HG02970 (cell line): ENCODE data around the gene AMPH.
"Not testable (repeated sequence)": the region's sequence is repeated elsewhere in the genome, so short reads cannot be mapped to it uniquely, and the experiment has no call there.

Experiments used
- ATAC-seq: cut with Tn5 transposase; IDR thresholded peaks from one replicate; pipeline ENCODE4 v1.9.1; 2021; ENCODE audit warnings: mild to moderate bottlenecking, moderate library complexity, moderate number of reproducible peaks; ENCODE audit not compliant: unreplicated experiment, low FRiP score

AMPH gene

DNA sequence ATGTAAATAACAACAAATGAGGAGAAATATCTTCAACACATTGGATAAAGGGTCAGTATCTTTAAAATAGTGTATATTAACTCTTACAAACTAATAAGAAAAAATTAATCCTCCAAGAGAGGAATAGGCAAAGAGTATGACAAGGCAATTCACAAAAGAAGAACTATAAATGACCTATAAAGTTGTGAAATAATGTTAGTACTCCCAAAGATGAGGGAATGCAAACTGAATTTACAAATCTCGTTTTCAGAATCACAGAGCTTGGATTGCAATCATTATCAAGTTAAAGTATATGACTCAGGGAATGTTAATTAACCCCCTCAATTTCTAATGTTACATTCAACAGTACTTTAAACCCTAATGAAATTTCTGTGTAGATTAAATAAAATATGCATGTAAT, 270.4 kb downstream of the AMPH start:
- no peak for ATAC-seq

DNA sequence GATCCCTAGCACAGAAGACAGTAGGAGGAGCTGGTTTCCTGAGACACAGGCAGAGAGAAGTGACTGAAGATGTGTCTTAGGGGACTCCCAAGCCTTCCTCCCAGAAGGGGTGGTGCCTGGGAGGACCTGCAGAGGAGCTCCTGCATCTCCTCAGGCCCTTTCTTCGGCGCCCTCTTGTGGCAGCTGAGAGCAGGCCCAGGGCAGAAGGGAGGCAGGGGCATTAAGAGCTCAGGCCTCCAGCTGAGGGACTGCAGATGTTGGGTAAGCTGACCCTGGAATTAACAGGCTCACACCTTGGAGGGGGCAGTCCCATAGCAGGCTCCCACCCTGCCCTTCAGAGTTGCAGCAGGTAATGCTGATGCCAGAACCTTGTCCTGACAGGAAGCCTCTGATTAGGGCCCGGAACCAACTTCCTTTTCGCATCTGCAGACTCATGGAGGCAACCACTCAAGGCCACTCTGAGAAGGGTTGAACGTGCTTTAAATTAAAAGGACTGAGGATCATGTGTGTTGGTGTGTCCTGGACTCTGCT, 272.0 kb downstream of the AMPH start:
- peak; percentile 49 for ATAC-seq

DNA sequence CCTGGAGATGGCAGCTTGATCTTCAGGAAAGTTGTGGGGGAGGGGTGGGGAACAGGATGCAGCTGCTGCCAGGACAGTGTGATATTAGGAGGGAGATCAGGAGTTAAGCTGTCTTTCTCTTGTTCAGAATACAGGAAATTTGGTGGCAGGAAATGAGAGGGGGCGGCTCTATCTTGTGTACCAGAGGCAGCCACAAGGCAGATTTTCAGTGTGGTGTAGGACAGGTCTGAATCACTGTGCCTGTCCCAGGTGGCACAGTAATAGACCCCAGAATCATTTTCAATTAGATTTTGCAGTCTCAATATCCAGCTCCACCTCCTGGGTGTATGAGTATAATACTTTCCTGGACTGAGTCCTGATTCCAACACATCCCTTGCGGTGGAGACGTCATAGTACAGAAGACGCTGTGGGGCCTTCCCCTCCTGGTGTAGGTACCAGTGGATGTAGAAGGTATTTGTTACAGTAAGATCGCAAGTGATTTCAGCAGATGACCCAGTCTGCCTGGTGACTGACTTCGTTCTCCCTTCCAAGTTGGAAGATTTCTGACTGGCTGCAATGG, 272.8 kb downstream of the AMPH start:
- not testable (repeated sequence) for ATAC-seq

DNA sequence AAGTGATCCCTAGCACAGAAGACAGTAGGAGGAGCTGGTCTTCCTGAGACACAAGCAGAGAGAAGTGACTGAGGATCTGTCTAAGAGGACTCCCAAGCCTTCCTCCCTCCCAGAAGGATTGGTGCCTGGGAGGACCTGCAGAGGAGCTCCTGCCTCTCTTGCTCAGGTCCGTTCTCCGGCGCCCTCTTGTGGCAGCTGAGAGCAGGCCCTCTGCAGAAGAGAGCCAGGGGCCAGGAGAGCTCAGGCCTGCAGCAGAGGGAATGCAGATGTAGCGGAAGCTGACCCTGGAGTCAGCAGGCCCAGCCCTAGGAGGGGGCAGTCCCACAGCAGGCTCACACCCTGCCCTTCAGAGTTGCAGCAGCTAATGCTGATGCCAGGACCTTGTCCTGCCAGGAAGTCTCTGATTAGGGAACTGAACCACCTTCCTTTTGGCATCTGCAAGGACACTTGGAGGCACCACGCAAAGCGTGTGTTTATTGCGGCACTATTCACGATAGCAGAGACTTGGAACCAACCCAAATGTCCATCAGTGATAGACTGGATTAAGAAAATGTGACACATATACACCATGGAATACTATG, 276.8 kb downstream of the AMPH start:
- ATAC-seq = not testable (repeated sequence)

DNA sequence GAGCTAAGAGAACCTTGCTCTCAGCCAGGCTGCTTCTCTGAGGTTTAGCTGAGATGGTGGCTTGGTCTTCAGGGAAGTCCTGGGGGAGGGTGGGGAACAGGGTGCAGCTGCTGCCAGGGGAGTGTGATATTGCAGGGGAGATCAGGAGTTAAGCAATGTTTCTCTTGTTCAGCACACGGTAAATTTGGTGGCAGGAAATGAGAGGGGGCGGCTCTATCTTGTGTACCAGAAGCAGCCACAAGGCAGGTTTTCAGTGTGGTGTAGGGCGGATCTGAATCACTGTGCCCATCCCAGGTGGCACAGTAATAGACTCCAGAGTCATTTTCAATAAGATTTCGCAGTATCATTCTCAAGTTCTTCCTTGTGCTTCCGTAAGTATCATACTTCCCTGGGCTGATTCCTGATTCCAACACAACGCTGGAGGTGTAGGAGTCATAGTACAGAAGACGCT, 277.7 kb downstream of the AMPH start:
- not testable (repeated sequence) for ATAC-seq

DNA sequence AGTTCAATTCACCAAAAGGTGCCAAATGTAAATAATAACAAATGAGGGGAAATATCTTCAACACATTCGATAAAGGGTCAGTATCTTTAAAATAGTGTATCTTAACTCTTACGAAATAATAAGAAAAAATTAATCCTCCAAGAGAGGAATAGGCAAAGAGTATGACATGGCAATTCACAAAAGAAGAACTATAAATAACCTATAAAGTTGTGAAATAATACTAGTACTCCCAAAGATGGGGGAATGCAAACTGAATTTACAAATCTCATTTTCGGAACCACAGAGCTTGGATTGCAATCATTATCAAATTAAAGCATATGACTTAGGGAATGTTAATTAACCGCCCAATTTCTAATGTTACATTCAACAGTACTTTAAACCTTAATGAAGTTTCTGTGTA, 279.6 kb downstream of the AMPH start:
- no peak for ATAC-seq

DNA sequence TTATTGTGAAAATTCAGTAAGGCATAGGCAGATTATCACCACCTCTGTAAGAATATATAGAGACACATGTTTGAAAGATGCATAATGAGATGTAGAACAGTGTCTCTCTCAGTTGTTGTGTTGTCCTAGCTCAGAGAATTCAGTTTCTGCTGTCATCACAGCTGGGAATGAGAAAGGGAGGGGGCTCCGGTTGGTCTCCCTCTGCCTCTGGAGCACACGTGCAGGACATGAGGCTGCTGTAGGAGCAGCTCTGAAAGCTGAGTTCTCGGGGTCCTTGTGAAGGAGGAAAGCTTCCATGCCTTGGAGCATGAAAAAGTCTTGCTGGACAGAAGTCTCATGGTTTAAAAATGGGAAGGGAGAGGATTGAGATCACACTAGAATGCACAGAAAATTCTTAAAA, 280.4 kb downstream of the AMPH start:
- not testable (repeated sequence) for ATAC-seq

DNA sequence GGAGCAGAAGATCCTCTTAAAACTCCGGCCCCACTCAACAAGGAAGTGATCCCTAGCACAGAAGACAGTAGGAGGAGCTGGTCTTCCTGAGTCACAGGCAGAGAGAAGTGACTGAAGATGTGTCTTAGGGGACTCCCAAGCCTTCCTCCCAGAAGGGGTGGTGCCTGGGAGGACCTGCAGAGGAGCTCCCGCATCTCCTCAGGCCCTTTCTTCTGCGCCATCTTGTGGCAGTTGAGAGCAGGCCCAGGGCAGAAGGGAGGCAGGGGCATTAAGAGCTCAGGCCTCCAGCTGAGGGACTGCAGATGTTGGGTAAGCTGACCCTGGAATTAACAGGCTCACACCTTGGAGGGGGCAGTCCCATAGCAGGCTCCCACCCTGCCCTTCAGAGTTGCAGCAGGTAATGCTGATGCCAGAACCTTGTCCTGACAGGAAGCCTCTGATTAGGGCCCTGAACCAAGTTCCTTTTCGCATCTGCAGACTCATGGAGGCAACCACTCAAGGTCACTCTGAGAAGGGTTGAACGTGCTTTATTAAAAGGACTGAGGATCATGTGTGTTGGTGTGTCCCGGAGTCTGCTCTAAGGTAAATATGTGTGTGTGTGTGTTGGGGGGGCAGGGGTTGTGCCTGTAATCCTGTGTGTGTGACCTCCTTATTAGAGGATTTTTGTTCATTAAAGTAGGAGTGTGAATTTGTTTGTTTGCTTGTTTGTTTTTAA, 281.1 kb downstream of the AMPH start:
- ATAC-seq = peak; percentile 71

DNA sequence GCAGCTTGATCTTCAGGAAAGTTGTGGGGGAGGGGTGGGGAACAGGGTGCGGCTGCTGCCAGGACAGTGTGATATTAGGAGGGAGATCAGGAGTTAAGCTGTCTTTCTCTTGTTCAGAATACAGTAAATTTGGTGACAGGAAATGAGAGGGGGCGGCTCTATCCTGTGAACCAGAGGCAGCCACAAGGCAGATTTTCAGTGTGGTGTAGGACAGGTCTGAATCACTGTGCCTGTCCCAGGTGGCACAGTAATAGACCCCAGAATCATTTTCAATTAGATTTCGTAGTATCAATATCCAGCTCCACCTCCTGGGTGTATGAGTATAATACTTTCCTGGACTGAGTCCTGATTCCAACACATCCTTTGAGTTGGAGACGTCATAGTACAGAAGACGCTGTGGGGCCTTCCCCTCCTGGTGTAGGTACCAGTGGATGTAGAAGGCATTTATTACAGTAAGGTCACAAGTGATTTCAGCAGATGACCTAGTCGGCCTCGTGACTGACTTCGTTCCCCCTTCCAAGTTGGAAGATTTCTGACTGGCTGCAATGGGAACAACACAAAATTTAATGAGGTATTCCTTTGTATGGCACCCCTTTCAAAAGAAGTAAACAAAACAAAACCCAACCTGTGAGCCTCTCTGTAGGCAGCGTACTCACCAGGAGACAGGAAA, 281.9 kb downstream of the AMPH start:
- ATAC-seq = not testable (repeated sequence)

DNA sequence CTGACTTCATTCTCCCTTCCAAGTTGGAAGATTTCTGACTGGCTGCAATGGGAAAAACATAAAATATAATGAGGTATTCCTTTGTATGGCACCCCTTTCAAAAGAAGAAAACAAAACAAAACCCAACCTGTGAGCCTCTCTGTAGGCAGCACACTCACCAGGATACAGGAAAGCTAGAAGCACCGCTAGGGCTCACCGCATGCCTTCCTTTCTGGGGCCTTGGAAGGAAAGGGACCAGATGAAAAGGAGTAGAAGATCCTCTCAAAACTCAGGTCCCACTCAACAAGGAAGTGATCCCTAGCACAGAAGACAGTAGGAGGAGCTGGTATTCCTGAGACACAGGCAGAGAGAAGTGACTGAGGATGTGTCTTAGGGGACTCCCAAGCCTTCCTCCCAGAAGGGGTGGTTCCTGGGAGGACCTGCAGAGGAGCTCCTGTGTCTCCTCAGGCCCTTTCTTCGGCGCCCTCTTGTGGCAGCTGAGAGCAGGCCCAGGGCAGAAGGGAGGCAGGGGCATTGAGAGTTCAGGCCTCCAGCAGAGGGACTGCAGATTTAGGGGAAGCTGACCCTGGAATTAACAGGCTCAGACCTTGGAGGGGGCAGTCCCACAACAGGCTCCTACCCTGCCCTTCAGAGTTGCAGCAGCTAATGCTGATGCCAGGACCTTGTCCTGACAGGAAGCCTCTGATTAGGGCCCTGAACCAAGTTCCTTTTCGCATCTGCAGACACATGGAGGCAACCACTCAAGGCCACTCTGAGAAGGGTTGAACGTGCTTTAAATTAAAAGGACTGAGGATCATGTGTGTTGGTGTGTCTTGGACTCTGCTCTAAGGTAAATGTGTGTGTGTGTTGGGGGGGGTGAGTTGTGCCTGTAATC, 285.6 kb downstream of the AMPH start:
- ATAC-seq = peak; percentile 44

DNA sequence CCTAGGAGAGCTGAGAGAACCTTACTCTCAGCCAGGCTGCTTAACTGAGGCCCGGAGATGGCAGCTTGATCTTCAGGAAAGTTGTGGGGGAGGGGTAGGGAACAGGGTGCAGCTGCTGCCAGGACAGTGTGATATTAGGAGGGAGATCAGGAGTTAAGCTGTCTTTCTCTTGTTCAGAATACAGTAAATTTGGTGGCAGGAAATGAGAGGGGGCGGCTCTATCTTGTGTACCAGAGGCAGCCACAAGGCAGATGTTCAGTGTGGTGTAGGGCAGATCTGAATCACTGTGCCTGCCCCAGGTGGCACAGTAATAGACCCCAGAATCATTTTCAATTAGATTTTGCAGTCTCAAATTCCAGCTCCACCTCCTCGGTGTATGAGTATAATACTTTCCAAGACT, 286.4 kb downstream of the AMPH start:
- not testable (repeated sequence) for ATAC-seq

DNA sequence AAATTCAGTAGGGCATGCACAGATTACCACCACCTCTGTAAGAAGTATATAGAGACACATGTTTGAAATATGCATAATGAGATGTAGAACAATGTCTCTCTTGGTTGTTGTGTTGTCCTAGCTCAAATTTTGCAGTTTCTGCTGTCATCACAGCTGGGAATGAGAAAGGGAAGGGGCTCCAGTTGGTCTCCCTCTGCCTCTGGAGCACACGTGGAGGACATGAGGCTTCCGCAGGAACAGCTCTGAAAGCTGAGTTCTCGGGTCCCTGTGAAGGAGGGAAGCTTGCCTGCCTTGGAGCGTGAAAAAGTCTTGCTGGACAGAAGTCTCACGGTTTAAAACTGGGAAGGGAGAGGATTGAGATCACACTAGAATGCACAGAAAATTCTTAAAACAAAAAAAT, 289.0 kb downstream of the AMPH start:
- ATAC-seq = not testable (repeated sequence)

DNA sequence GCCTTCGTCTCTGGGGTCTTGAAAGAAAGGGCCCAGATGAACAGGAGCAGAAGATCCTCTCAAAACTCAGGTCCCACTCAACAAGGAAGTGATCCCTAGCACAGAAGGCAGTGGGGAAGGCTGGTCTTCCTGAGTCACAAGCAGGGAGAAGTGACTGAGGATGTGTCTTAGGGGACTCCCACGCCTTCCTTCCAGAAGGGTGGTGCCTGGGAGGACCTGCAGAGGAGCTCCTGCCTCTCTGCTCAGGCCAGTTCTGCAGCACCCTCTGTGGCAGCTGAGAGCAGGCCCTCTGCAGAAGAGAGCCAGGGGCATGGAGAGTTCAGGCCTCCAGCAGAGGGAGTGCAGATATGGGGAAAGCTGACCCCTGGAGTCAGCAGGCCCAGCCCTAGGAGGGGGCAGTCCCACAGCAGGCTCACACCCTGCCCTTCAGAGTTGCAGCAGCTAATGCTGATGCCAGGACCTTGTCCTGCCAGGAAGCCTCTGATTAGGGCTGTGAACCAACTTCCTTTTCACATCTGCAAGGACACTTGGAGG, 289.9 kb downstream of the AMPH start:
- ATAC-seq = not testable (repeated sequence)

DNA sequence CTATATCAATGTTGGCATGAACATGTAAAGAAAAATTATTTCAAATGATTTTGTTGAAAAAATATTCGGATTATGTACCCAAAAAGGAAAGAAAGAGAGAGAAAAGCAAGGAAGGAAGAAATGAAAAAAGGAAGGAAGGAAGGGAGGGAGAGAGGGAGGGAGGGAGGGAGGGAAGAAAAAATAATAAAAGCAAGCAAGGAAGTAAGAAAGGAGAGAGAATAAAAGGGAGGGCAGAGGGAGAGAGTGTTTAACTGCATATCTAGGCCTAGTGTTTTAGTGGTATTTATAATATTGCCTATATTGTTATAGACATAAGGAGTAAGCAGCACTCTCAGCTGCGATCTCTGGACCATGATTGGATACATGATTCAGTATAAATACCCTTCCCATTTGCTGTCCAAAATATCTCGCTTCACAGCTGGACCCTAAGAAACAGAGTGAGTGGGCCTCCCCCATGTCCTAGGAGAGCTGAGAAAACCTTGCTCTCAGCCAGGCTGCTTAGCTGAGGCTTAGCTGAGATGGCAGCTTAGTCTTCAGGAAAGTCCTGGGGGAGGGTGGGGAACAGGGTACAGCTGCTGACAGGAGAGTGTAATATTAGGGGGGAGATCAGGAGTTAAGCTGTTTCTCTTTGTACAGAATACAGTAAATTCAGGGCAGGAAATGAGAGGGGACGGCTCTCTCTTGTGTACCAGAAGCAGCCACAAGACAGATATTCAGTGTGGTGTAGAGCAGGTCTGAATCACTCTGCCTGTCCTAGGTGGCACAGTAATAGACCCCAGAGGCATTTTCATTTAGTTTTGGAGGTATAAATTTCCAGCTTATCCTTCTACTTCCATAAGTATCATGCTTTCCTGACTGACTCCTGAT, 291.0 kb downstream of the AMPH start:
- ATAC-seq = no peak

DNA sequence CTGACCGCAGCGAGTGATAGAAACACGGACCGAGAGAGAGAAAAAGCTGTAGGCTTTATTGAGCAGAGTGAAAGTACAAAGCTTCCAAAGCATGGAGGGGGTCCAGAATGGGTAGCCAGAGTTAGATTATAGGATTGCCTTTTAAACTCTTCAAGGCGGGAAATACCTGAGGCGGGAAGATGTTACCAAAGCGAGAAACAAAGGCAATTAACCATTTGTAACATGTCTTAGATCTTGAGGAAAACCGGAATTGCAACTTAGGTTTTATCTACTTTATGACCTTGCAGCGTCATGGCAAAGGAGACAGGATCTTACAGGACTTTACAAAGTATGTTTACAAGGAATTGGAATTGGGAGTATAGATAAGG, 295.0 kb downstream of the AMPH start:
- not testable (repeated sequence) for ATAC-seq

DNA sequence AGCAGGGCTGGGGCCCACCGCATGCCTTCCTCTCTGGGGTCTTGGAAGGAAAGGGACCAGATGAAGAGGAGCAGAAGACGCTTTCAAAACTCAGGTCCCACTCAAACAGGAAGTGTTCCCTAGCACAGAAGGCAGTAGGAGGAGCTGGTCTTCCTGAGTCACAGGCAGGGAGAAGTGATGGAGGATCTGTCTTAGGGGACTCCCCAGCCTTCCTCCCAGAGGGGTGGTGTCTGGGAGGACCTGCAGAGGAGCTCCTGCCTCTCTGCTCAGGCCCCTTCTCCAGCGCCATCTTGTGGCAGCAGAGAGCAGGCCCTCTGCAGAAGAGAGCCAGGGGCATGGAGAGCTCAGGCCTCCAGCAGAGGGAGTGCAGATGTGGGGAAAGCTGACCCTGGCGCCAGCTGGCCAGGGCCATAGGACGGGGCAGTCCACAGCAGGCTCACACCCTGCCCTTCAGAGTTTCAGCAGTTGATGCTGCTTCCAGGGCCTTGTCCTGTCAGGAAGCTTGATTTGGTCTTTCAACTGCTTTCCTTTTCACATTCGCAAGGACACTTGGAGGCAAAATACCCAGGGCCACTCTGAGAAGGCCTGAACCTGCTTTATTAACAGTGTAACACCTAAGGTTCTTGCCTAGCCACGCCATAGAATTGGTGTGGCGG, 295.6 kb downstream of the AMPH start:
- peak; percentile 96 for ATAC-seq

DNA sequence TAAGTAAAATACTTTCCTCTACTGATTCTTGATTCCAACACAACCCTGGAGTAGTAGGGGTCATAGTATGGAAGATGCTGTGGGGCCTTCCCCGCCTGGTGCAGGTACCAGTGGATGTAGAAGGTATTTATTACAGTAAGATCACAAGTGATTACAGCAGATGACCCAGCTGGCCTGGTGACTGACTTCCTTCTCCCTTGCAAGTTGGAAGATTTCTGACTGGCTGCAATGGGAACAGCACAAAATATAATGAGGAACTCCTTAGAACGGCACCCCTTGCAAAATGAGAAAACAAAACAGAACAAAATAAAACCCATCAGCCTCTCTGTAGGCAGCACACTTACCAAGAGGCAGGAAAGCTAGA, 296.1 kb downstream of the AMPH start:
- no peak for ATAC-seq

DNA sequence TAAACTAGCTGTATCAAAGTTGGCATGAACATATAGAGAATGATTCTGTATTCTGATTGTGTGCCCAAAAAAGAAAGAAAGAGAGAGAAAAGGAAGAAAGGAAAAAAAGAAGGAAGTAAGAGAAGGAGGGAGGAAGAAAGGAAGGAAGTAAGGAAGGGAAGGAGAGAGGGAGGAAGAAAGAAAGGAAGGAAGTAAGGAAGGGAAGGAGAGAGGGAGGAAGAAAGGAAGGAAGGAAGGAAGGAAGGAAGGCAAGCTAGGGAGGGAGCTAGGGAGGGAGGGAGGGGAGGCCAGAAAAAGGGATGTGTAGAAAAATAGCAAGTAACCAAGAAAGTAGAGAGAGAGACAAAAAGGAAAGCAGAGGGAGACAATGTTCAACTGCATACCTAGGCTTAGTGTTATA, 297.0 kb downstream of the AMPH start:
- ATAC-seq = no peak
